Activated CD4-positive, alpha-beta T cell treated with anti-CD3 and anti-CD28 coated beads for 36 hours (primary cell): Measurements from ENCODE around the gene DBH. TPM values are rescaled to one million over a fixed set of nuclear protein-coding genes. Genes with fewer than 3 reads are reported as not detected.
A peak's percentile ranks its signal among the peaks of the same experiment; 100 is the strongest.

ENCODE experiments used
- ATAC-seq: fragments of 200-7000 bp; cut with Tn5 transposase; one replicate; pipeline ENCODE4 v1.10.0; 2021; ENCODE audit warnings: mild to moderate bottlenecking, moderate library complexity
- CTCF ChIA-PET: fragments of 350-600 bp; sonication (Branson Sonifier 250); formaldehyde crosslinking; loops from one replicate; lab custom pipeline; 2021; ENCODE audit warnings: antibody characterized with exemption; lab: Charles Lee
- POLR2A ChIA-PET: fragments of 350-600 bp; sonication (Branson Sonifier 250); formaldehyde crosslinking; loops from one replicate; lab custom pipeline; 2021; ENCODE audit warnings: antibody characterized with exemption, inconsistent platforms; lab: Charles Lee
- DNase-seq: peaks from one replicate; pipeline ENCODE4 v3.0.0-alpha.2; 2020
- H3K27ac Mint-ChIP-seq: one replicate; pipeline ENCODE4 v1.8.0; 2021; ENCODE audit warnings: mixed read lengths
- H3K27me3 Mint-ChIP-seq: one replicate; pipeline ENCODE4 v1.8.0; 2021; ENCODE audit warnings: mixed read lengths
- H3K36me3 Mint-ChIP-seq: one replicate; pipeline ENCODE4 v1.8.0; 2021; ENCODE audit warnings: low read depth, mixed read lengths
- H3K4me1 Mint-ChIP-seq: one replicate; pipeline ENCODE4 v1.8.0; 2021; ENCODE audit warnings: mixed read lengths
- H3K4me3 Mint-ChIP-seq: one replicate; pipeline ENCODE4 v1.8.0; 2021; ENCODE audit warnings: mild to moderate bottlenecking, moderate library complexity, mixed read lengths
- H3K9me3 Mint-ChIP-seq: one replicate; pipeline ENCODE4 v1.8.0; 2021; ENCODE audit warnings: low read depth, mixed read lengths
- intact Hi-C, 2 experiments: fragments of 100-400 bp; cut with DNase I in 1 of 2; cut with micrococcal nuclease in 1 of 2; formaldehyde crosslinking; loops; one replicate each; pipeline versions ENCODE4 v1.14.2 to v1.15.1; 2022 to 2024; cut with DNase I, micrococcal nuclease
- total RNA-seq, 2 experiments: library from RNA; stranded (reverse); gene quantifications; one replicate each; pipeline ENCODE4 v1.2.3, GENCODE V29; 2021

Gene DBH
- total RNA-seq, 2 experiments from 2014 or later: not detected

- H3K4me3 Mint-ChIP-seq: no peak overlapping the region
- DNase-seq (no peak), ATAC-seq (no peak)
- no peaks in the 10 kb centered on the region for H3K9me3 Mint-ChIP-seq
- H3K27ac Mint-ChIP-seq: peak overlapping the region; percentile 51
- no peaks in the 10 kb centered on the region for H3K27me3 Mint-ChIP-seq
- intact Hi-C loops: no loop called here
- H3K36me3 Mint-ChIP-seq: no peaks in the 10 kb centered on the region
- peaks cover 47% of the 10 kb centered on the region for H3K4me1 Mint-ChIP-seq
- CTCF ChIA-PET: interaction anchor here (0.7 to 1.1 kb wide), 2 partner anchors 10 to 61 kb away, joined by 3 to 4 read pairs; no protein-coding TSS in a partner anchor
- POLR2A ChIA-PET: no interaction called here
These were observed 45.6 kb downstream of the DBH start for GRCh38 chr9:133681658-133682306.

GRCh38 chr9:133682818-133683585, 46.8 kb downstream of the DBH start:
- Mint-ChIP-seq H3K36me3 (no peaks in the 10 kb centered on the region), H3K9me3 (no peaks in the 10 kb centered on the region), H3K4me3 (peak overlapping the region; percentile 40), H3K27ac (peak overlapping the region; percentile 94), H3K4me1 (peaks cover 36% of the 10 kb centered on the region), H3K27me3 (no peaks in the 10 kb centered on the region)
- intact Hi-C loops: loop anchor here in 1 of 2 experiments (1.0 kb wide), 1 partner anchor 19 kb away; no protein-coding TSS in a partner anchor
- ATAC-seq (peak; percentile 5), DNase-seq (no peak)
- ChIA-PET POLR2A (interaction anchor here (0.6 to 0.8 kb wide), 2 partner anchors 16 to 341 kb away, joined by 3 to 4 read pairs; no protein-coding TSS in a partner anchor), CTCF (interaction anchor here (0.6 to 1.8 kb wide), 5 partner anchors 14 to 350 kb away, joined by 3 to 12 read pairs (median 4); no protein-coding TSS in a partner anchor)

GRCh38 chr9:133683586-133684120, 47.5 kb downstream of the DBH start:
- Mint-ChIP-seq H3K27me3 (no peaks in the 10 kb centered on the region), H3K36me3 (no peaks in the 10 kb centered on the region), H3K9me3 (no peaks in the 10 kb centered on the region), H3K4me3 (peak overlapping the region; percentile 40), H3K27ac (peak overlapping the region; percentile 94), H3K4me1 (peaks cover 29% of the 10 kb centered on the region)
- ATAC-seq (peak; percentile 89), DNase-seq (peak; percentile 78)
- ChIA-PET POLR2A (interaction anchor here (0.6 to 0.8 kb wide), 3 partner anchors 15 to 340 kb away, joined by 3 to 4 read pairs (median 4); no protein-coding TSS in a partner anchor), CTCF (interaction anchor here (0.6 to 1.8 kb wide), 6 partner anchors 10 to 349 kb away, joined by 3 to 12 read pairs (median 4); no protein-coding TSS in a partner anchor)
- intact Hi-C loops: loop anchor here in 1 of 2 experiments (1.0 kb wide), 1 partner anchor 19 kb away; no protein-coding TSS in a partner anchor

GRCh38 chr9:133684121-133684935, 48.2 kb downstream of the DBH start:
- Mint-ChIP-seq H3K4me1 (peaks cover 25% of the 10 kb centered on the region), H3K9me3 (no peaks in the 10 kb centered on the region), H3K27ac (peak overlapping the region; percentile 94), H3K4me3 (no peak overlapping the region), H3K36me3 (no peaks in the 10 kb centered on the region), H3K27me3 (no peaks in the 10 kb centered on the region)
- ATAC-seq: peak; percentile 6
- no peak for DNase-seq
- intact Hi-C loops: no loop called here
- POLR2A ChIA-PET: interaction anchor here (0.8 kb wide), 2 partner anchors 14 to 17 kb away, joined by 4 read pairs; no protein-coding TSS in a partner anchor
- CTCF ChIA-PET: interaction anchor here (0.6 to 1.8 kb wide), 6 partner anchors 9 to 793 kb away, joined by 3 to 12 read pairs (median 4); no protein-coding TSS in a partner anchor

- CTCF ChIA-PET: interaction anchor here (1.8 to 2.0 kb wide), 2 partner anchors 12 to 16 kb away, joined by 4 to 5 read pairs; no protein-coding TSS in a partner anchor
- H3K27me3 Mint-ChIP-seq: no peaks in the 10 kb centered on the region
These were observed 48.8 kb downstream of the DBH start for GRCh38 chr9:133684936-133685361.

GRCh38 chr9:133685653-133686609, 49.8 kb downstream of the DBH start:
- H3K27me3 Mint-ChIP-seq: no peaks in the 10 kb centered on the region
- H3K36me3 Mint-ChIP-seq: no peaks in the 10 kb centered on the region
- H3K4me1 Mint-ChIP-seq: peaks cover 25% of the 10 kb centered on the region

More at GRCh38 chr9:133684936-133685361, 48.8 kb downstream of the DBH start:
- no peak overlapping the region for H3K4me3 Mint-ChIP-seq
- peak overlapping the region; percentile 31 for H3K27ac Mint-ChIP-seq
- peaks cover 25% of the 10 kb centered on the region for H3K4me1 Mint-ChIP-seq
- ATAC-seq: no peak
- no peak for DNase-seq
- intact Hi-C loops: no loop called here
- H3K36me3 Mint-ChIP-seq: no peaks in the 10 kb centered on the region
- POLR2A ChIA-PET: no interaction called here
- no peaks in the 10 kb centered on the region for H3K9me3 Mint-ChIP-seq

GRCh38 chr9:133686642-133687575, 50.7 kb downstream of the DBH start:
- ATAC-seq (no peak), DNase-seq (no peak)
- CTCF ChIA-PET: interaction anchor here (0.6 to 2.0 kb wide), 3 partner anchors 14 to 79 kb away, joined by 3 to 5 read pairs (median 3); no protein-coding TSS in a partner anchor
- no peaks in the 10 kb centered on the region for H3K36me3 Mint-ChIP-seq
- H3K27ac Mint-ChIP-seq: no peak overlapping the region
- POLR2A ChIA-PET: no interaction called here
- H3K9me3 Mint-ChIP-seq: no peaks in the 10 kb centered on the region
- intact Hi-C loops: no loop called here
- H3K4me3 Mint-ChIP-seq: no peak overlapping the region
- H3K27me3 Mint-ChIP-seq: no peaks in the 10 kb centered on the region
- H3K4me1 Mint-ChIP-seq: peaks cover 30% of the 10 kb centered on the region

More at GRCh38 chr9:133685653-133686609, 49.8 kb downstream of the DBH start:
- ATAC-seq (no peak), DNase-seq (no peak)
- Mint-ChIP-seq H3K4me3 (no peak overlapping the region), H3K9me3 (no peaks in the 10 kb centered on the region), H3K27ac (no peak overlapping the region)
- POLR2A ChIA-PET: no interaction called here
- CTCF ChIA-PET: interaction anchor here (2.0 kb wide), 1 partner anchor 15 kb away, joined by 5 read pairs; no protein-coding TSS in a partner anchor
- intact Hi-C loops: no loop called here

GRCh38 chr9:133687856-133688761, 51.9 kb downstream of the DBH start:
- ChIA-PET POLR2A (no interaction called here), CTCF (interaction anchor here (0.6 to 1.3 kb wide), 2 partner anchors 11 to 39 kb away, joined by 3 read pairs; no protein-coding TSS in a partner anchor)

More at GRCh38 chr9:133687856-133688761, 51.9 kb downstream of the DBH start:
- DNase-seq (no peak), ATAC-seq (no peak)
- no peaks in the 10 kb centered on the region for H3K9me3 Mint-ChIP-seq
- no peaks in the 10 kb centered on the region for H3K36me3 Mint-ChIP-seq
- H3K27ac Mint-ChIP-seq: no peak overlapping the region
- H3K4me3 Mint-ChIP-seq: no peak overlapping the region
- H3K27me3 Mint-ChIP-seq: no peaks in the 10 kb centered on the region
- intact Hi-C loops: no loop called here
- H3K4me1 Mint-ChIP-seq: peaks cover 25% of the 10 kb centered on the region
